NCI-H2196 (cell line): ENCODE results near the gene PPIL3.

Experiments used
- DNase-seq: peaks from one replicate; lab custom pipeline; 2025; ENCODE audit not compliant: unreplicated experiment; lab: John Stamatoyannopoulos, UW

PPIL3 gene

GRCh38 chr2:200861617-200862155 lies 27.2 kb downstream of the PPIL3 start:
- DNase-seq = no peak

GRCh38 chr2:200860092-200860795 lies 28.6 kb downstream of the PPIL3 start:
- no peak for DNase-seq

DNA sequence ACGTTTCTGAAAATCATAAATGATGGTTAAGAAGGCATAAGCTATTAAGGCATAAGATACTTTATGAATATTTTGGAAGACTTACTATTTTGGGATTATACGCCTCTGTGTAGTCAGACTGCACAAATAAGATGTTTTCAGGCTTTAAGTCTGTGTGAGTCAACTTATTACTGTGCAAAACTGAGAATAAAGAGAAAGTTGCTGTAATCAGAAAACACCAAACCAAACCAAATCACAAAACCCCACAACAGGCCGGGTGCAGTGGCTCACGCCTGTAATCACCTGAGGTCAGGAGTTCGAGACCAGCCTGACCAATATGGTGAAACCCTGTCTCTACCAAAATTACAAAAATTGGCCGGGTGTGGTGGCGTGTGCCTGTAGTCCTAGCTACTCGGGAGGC lies 32.1 kb downstream of the PPIL3 start:
- DNase-seq = no peak

GRCh38 chr2:200852605-200853004 lies 36.3 kb downstream of the PPIL3 start:
- DNase-seq = no peak

- no peak for DNase-seq
These were observed 37.3 kb downstream of the PPIL3 start for GRCh38 chr2:200851398-200852248.

- no peak for DNase-seq
These were observed 38.2 kb downstream of the PPIL3 start for GRCh38 chr2:200850512-200851256.

DNA sequence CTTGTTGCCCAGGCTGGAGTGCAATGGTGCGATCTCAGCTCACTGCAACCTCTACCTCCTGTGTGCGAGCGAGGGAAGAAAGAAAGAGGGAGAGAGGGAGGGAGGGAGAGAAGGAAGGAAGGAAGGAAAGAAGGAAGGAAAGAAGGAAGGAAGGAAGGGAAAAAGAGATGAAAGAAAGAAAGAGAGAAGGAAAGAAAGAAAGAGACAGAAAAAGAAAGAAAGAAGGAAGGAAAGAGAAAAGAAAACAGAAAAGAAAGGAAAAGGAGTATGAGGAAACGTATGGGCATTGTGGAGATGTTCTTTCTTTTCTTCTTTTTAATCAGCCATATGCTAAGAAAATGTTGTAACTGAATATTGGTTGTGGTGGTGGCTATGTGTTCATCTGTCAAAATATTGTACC lies 40.9 kb downstream of the PPIL3 start:
- DNase-seq = no peak

GRCh38 chr2:200847269-200847668 lies 41.6 kb downstream of the PPIL3 start:
- no peak for DNase-seq

DNA sequence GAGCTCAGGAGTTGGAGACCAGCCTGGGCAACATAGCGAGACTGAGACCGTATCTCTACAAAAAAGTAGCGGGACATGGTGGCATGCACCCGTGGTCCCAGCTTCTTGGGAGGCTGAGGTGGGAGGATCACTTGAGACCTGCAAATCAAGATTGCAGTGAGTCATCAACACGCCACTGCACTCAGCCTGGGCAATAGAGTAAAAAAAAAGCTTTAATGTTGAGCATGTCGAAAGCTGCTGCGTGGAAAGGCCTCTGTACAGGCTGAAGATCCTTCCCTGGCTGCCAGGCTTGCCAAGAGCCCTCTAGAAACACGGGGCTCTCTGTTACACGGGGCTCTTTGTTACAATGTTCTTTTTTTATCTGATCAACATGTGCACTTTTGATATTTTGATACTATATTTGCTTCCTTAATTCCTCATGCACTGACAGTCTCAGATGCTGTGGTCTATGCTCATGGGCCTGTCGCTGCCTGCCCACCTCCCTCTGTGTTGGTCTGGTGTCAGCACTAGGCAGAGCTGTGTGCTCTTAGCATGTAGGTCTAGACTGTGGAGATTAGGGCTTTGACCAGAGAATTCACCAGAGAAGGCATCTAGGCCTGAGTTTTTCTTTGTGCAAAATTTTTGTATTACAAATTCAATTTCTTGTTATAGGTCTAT lies 43.1 kb downstream of the PPIL3 start:
- DNase-seq = no peak

- no peak for DNase-seq
These were observed 43.7 kb downstream of the PPIL3 start for GRCh38 chr2:200845194-200845593.

GRCh38 chr2:200843993-200844948 lies 44.6 kb downstream of the PPIL3 start:
- DNase-seq = no peak

DNA sequence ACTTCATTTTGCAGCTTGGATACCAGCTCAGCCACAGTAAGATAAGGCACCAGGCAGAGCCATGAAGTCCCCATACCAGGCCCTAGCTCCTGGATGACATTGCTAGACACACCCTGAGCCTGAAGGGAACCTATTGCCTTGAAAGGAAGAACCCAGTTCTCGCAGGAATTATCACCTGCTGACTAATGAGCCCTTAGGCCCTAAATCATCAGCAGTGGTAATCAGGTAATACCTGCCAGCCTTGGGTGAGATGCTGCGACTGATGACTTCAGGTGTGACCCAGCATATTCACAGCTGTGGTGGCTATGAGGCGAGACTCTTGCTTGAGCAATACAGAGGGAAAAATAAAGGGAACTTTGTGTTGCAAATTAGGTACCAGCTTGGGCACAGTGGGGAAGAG lies 49.4 kb downstream of the PPIL3 start:
- DNase-seq = no peak

- no peak for DNase-seq
These were observed 54.2 kb downstream of the PPIL3 start for GRCh38 chr2:200834701-200835100.

DNA sequence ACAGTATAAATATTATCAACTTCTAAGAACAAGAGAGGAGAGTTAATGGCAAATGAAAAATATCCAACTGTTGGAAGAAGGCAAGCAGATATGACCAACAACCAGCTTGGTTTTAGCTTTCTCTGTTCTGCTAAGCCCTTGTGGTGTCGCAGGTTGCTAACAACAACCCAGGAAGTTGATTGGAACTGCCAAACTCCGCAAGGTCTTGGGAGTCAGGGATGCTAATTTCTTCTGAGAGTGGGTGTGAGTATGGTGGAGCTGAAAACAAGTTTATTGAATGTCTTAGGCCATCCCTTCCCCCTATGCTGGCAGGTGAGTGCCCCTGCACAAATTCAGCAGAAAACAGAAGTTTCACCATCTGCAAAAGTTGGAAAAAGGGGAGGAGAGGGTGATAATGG lies 59.6 kb downstream of the PPIL3 start:
- no peak for DNase-seq

DNA sequence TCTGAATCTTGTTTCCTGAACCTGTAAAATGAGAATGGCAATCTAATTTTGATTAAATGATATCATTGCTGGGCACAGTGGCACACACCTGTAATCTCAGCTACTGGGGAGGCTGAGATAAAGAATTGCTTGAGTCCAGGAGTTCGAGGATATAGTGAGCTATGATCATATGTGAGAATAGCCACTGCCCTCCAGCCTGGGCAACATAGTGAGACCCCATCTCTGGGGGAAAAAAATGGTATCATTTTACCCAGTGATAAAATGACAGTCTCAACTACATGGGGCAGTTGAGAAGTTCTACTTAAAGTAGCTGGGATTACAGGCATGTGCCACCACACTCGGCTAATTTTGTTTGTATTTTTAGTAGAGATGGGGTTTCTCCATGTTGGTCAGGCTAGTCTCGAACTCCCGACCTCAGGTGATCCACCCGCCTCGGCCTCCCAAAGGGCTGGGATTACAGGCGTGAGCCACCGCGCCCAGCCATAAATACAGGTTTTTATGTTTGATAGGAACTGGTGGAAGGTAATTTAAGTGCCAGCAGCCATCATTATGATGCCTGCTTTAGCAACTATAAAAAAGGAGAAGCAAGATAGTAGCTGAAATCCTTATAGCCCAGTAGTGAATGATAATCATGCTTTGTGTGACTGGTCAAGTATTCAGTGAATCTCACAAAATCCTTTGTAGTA lies 60.2 kb downstream of the PPIL3 start:
- DNase-seq = no peak

DNA sequence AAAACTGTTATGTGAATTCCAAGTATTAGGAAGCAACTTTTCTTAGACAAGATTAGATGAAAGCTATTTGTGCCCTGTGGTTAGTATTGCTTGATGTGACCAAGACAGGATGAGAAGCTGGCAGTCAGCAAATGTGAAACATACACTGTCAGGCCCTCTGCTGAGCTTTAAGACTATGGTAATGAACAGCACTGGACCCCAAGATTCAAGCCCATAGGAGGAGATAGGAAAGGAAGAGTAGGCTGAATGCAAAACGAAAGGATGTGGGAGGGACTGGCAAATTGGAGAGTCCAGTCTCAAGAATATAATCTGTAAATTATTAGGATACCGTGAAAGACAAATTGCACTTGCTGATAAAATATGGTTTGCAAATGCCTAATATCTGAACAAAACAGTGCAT lies 60.8 kb downstream of the PPIL3 start:
- DNase-seq = no peak

DNA sequence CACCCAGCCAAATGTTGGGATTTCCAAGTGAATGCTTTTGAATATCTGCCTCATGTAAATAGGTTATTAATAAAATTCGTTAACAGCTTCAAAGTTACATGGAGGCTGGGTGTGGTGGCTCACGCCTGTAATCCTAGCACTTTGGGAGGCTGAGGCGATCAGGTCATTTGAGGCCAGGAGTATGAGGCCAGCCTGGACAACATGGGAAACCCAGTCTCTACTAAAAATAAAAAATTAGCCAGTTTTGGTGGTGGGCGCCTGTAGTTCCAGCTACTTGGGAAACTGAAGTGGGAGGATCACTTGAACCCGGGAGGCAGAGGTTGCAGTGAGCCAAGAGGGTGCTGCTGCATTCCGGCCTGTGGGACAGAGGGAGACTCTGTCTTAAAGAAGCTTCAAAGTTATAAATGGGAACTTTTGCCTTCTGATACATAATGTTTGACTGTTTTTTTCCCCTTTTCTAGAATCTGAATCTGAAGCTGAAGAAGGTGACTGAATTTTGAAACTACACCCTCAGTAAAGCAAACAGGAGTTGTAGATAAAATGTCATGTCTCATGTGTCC lies 67.1 kb downstream of the PPIL3 start:
- DNase-seq = no peak
